ENCODE data around the gene TBC1D28.
"Not testable (repeated sequence)": the region's sequence is repeated elsewhere in the genome, so short reads cannot be mapped to it uniquely, and the experiment has no call there.

Gene TBC1D28

DNA sequence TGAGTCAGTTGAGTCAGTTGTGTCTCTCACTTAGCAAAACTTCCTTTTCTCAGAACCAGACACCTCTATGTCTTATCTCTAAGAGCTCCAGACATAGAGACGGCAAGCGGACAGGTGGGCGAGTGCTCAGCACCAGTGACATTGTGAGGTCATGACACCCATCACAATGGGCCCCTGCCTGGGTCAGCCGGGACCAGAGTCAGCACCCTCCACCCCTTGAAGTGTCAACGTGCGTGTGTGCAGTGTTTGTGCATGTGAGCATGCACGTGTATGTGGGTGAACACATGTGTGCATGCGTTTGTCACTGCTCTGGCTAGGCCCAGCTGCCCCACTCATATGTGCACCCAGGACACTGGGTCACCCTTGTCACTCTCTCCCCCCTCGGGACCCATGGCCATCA, at the start of gene TBC1D28:
Gene TBC1D28 (minus strand): TSS at position 101 of the 400 bp plus-strand sequence. CDS start 3,039 bp downstream, outside the sequence.
- DNase-seq (ENCODE audit: low read depth): not testable (repeated sequence)

- not testable (repeated sequence) for DNase-seq (ENCODE audit: low read depth)
Observed at GRCh38 chr17:18682668-18683067, 38.5 kb upstream of the TBC1D28 start.

DNA sequence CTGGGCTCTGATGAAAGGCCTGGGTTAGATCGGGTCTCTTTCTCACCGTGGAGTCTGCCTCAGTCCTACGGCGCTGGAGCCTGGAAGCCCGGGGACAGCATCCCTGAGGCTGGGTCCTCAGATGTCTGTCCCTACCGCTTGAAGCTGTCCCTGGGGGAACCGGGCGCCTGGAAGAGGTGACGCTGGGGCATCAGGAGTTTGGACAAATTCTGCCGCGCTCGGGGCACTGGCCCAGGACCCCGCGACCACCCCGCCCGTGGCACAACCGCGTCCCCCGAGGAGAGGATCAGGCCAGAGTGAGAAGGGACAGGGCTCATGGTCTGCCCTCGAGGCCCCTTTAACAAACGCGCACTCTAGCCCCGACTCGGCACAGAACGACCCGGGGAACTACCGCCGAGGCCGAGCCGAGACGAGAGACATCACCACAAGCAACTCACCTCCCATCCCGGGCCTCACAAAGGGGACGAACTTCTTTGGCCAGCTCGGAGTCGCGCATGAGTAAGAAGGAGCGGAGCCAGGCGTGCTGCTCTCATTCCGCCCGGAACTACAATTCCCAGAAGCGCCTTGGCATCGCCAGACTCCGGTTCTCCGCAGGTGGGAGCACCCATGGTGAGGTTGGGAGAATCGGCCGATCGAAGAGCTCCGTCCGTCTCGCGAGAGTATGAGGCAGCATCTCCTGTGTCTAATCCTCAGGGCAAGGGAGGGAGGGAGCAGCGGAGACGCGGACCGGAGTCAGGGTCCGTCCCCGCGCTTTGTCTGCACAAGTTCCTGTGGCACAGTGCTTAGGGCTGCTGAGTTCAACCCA, 37.8 kb upstream of the TBC1D28 start, which contains the start of gene FOXO3B:
Gene FOXO3B (minus strand): TSS at position 548 of the 805 bp plus-strand sequence. CDS start 663 bp downstream, outside the sequence.
- peak; percentile 57 for DNase-seq (ENCODE audit: low read depth)

- not testable (repeated sequence) for DNase-seq (ENCODE audit: low read depth)
Observed at GRCh38 chr17:18677381-18677780, 33.2 kb upstream of the TBC1D28 start.

- DNase-seq (ENCODE audit: low read depth): not testable (repeated sequence)
Observed at GRCh38 chr17:18676928-18677327, 32.7 kb upstream of the TBC1D28 start.

DNA sequence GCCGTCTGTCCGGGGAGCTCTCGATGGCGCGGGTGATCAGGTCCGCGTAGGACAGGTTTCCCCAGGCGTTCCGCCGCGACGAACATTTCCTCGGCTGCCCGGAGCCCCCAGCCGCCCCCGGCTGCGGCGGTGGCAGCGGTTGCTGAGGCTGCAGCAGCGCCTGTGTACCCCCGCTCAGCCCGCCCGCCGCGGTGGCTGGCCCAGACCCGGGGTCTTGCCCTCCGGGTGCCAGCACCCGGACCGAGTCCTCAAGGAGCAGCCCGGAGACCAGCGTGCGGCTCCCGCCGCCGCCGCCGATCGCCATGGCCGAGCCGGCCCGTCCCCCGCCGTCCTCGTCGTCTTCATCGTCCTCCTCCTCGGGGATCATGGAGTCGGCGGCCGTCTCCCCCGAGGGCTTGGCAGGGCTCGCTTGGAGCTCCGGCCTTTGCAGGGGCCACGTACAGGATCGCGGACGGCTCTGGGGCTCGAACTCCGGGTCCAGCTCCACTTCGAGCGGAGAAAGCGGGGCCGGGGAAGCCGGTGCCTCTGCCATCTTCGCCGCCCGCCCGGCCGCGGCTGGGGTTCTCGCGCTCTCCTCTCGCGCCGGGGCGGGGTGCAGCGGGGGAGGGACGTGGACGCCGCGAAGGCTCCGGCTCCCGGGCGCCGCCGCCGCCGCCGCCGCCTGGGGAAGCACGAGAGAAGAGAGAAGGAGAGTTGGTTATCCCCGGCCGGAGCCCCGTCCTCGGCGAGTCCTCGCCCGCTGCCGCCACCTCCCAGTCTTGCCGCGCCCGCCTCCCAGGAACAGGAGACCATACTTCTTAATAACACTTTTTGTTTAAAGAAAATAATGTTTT, 28.4 kb upstream of the TBC1D28 start:
- not testable (repeated sequence) for DNase-seq (ENCODE audit: low read depth)

- DNase-seq (ENCODE audit: low read depth): not testable (repeated sequence)
Observed at GRCh38 chr17:18668625-18669024, 24.4 kb upstream of the TBC1D28 start.

- DNase-seq (ENCODE audit: low read depth): not testable (repeated sequence)
Observed at GRCh38 chr17:18667535-18667934, 23.3 kb upstream of the TBC1D28 start.

DNA sequence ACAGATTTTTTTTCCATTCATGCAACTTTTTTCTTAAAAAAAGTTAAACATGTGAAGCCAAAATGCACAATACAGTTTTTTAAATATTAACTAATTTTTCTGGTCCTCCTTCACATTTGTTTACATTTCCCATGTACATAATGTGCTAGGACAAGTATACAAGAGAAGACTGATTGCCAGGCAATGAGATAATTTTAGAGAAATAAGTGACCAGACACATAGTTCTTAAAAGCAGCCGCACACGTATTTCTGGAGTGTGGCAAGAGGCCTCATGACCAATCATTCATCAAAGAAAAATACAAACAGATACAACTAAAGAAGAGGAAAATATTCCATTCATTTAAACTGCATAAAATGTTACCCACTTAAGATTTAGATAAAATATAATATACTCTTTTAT, 22.1 kb upstream of the TBC1D28 start:
- not testable (repeated sequence) for DNase-seq (ENCODE audit: low read depth)

DNA sequence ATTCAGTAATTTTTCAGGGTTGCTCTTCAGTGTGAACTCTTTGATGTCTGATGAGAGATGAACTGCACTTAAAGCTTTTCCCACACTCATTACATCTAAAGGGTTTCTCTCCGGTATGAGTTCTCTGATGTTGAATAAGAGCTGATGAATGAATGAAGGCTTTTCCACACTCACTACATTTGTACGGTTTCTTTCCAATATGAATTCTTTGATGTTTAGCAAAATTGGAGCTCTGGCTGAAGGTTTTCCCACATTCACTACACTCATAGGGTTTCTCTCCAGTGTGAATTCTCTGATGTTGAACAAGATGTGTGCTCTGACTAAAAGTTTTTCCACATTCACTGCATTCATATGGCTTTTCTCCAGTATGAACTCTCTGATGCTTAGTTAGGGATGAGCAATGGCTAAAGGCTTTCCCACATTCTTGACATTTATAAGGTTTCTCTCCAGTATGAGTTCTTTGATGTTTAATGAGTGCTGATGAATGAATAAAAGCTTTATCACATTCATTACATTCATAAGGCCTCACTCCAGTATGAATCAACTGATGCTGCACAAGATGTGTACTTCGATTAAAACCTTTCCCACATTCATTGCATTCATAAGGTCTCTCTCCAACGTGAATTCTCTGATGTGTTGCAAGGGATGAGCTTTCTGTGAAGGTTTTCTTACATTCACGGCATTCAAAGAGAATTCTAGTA, 17.9 kb upstream of the TBC1D28 start:
- DNase-seq (ENCODE audit: low read depth): not testable (repeated sequence)

GRCh38 chr17:18650094-18650493, 5.9 kb upstream of the TBC1D28 start:
- not testable (repeated sequence) for DNase-seq (ENCODE audit: low read depth)

DNA sequence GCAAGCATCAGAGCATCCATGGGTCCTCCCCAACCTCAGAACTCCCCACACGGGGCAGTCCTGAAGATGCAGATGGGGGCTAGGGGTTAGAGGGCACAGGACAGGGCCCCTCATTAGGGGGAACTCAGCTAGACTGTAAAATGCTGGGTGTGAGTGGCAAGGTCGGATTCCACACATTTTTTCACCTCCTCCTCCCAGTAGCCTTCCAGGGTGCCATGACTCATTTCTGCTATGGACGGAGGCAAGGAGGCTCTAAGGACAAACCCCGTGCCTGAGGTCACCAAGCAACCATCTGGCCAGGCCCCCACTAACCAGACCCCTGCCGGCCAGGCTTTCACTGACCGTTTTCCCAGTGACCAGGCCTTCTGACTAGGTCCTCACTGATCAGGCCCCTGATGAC, 1.1 kb downstream of the TBC1D28 start:
- not testable (repeated sequence) for DNase-seq (ENCODE audit: low read depth)

GRCh38 chr17:18638357-18638756, 5.8 kb downstream of the TBC1D28 start:
- DNase-seq (ENCODE audit: low read depth): not testable (repeated sequence)

DNA sequence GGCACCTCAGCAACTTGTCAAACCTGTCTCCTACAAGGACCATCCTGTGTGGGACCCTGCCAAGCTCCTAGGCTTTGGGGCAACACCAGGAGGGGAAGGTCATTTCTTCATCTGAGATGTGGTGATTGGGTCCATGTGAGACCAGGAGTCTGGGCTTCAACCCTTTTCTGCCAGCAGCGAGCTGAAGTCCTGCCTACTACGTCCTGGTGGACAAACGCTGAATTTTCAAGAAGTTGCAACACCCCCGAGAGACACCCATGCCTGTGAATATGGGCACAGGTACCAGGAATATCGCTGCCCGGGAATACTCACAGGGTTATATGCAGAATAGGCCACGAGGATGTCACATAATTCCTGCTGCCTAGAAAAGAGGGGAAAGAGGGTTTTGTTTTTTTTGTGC, 8.0 kb downstream of the TBC1D28 start:
- DNase-seq (ENCODE audit: low read depth): not testable (repeated sequence)

DNA sequence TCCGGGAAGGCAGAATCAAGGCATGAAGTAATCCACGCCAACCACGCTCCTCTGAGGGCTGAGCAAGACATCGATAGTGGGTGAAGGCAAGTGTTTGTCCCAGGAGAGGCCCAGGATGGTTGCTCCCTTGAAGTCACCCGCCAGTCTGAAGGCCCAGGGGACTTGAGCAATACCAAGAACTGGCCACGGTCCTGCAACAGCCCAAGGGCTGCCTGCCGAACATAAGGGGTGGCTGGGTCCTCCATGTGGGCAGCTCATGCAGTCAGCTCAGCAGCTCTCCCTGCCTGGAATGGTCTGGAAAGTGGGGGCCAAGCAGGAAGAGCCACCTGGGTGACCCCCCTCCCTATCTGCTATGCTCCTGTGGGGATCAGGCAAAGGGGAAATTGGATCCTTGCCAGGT, 8.4 kb downstream of the TBC1D28 start:
- not testable (repeated sequence) for DNase-seq (ENCODE audit: low read depth)

GRCh38 chr17:18634550-18635263, 9.5 kb downstream of the TBC1D28 start:
- DNase-seq (ENCODE audit: low read depth): not testable (repeated sequence)

DNA sequence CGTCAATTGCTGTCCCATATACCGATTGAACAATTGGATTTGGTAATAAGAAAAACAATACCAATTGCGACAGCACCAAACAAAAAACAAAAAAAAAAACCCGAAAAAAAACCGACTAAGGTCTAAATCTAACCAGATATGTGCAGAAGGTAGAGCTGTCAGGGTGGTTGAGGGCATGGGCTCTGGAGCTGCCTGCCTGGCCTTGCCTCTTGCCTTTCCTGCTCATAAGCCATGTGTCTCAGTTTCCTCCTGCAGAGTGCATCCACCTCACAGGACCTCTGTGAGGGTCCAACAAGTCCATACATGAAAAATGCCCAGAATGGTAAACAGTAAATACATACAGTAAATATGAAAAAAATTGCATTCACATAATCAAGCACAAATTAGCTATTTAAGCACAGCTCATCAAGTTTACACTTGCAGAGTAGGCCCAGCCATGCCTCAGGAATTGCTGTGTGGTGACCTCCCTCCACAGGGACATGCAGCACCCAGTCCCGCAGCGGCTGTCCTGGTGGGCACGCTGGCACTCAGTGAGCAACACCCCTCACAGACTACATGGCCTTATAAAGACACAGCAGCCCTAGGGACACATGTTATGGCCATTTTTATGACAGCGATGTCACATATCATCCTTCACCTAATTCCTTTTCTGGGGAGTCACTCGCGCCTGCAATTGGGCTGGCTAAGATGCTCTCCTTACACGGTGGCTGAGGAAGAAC, 17.9 kb downstream of the TBC1D28 start:
- DNase-seq (ENCODE audit: low read depth): no peak

GRCh38 chr17:18625509-18626104, 18.6 kb downstream of the TBC1D28 start:
- peak; percentile 92 for DNase-seq (ENCODE audit: low read depth)

DNA sequence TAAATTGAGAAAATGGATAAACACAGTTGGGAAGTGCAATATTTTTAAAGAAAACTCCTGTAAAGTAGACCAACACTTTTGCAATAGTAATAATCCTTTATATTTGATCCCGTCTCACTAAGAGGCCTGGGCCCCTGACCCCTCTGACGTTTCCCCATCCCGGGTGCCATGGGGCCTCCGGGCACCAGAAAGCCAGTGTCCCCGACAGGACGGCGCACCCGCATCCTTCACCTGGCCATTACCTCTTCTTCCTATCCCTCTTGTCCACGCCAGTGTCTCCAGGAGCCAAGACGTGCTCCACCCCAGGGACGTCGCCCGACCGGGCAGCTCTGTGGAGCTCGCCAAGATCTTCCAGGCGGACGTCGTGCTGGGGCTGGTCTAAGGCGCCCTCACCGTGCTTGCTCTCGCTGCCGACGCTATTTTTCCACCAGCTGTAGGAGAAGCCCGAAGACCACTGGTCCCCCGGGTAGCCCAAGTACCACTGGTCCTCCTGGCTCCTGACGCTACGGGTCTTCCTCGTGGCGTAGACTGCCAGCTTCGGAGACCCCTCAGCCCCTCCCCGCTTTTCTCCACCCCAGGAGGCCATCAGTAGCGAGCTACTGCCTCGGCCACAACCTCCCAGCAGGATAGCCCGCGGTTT, 19.2 kb downstream of the TBC1D28 start:
- DNase-seq (ENCODE audit: low read depth): not testable (repeated sequence)

DNA sequence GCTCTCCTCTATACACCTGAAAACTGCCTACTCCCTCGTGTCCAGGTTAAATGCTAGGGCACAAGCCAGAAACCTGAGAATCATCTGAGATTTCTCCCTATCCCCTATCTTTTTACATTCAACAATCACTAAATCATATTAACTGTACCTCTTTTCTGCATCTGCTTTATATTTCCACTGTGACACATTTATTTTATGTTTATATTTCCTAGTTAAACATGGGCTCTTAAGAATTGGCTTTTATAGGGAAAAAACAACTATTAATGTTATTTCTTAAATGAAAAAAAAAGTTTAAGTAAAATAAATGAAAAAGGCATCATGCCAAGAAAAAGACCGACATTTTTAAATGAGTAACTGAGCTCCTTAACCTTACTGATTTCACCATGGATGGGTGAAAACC, 26.6 kb downstream of the TBC1D28 start:
- not testable (repeated sequence) for DNase-seq (ENCODE audit: low read depth)
